GM06990 (cell line): ENCODE data around the gene CCDC47.

Source experiments
- DNase-seq: peaks from one replicate; pipeline ENCODE4 v3.0.0-alpha.2; 2011; ENCODE audit not compliant: insufficient read length; ENCODE audit errors: extremely low read depth
- H3K27me3 ChIP-seq: replicated peaks from 2 replicates; pipeline ENCODE4 v1.6.0; 2011; ENCODE audit warnings: low read length; ENCODE audit not compliant: control insufficient read depth, insufficient read depth
- H3K36me3 ChIP-seq: 2 replicates; pipeline ENCODE4 v1.5.1; 2011; ENCODE audit warnings: low read length; ENCODE audit not compliant: control insufficient read depth, insufficient read depth
- H3K4me3 ChIP-seq: replicated peaks from 2 replicates; pipeline ENCODE4 v1.5.1; 2011; ENCODE audit warnings: low read depth, mild to moderate bottlenecking, control low read depth, low read length
- TF ChIP-seq, protein P1 (sequence below): IDR thresholded peaks from 2 replicates; pipeline ENCODE4 v1.5.1; 2011; ENCODE audit warnings: low read length, control low read depth, mild to moderate bottlenecking, inconsistent platforms; ENCODE audit not compliant: insufficient read depth, poor library complexity, severe bottlenecking

CCDC47 gene

DNA sequence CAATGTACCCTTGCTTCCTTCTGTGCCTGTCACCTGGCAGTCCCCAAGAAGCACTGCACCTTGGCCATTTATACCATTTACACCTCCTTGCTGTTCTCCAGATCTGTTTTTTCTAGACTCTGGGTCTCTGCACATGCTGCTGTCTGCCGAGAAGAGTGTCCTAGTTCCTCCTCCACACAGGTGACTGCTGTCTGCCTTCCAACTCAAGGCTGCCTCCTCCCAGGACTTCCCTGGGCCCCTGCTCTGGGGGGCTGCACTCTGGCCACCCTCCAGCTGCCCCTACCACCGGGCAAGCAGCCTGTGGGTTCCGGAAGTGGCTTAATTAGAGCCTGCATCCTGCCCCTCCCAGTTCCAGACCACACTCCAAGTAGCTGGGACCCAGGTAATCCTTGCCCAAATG is 67.7 kb downstream of the CCDC47 start:
- no peak for DNase-seq
- H3K36me3 ChIP-seq, result peaks cover 31% of the 10 kb centered on the region
- TF ChIP-seq, protein P1, sequence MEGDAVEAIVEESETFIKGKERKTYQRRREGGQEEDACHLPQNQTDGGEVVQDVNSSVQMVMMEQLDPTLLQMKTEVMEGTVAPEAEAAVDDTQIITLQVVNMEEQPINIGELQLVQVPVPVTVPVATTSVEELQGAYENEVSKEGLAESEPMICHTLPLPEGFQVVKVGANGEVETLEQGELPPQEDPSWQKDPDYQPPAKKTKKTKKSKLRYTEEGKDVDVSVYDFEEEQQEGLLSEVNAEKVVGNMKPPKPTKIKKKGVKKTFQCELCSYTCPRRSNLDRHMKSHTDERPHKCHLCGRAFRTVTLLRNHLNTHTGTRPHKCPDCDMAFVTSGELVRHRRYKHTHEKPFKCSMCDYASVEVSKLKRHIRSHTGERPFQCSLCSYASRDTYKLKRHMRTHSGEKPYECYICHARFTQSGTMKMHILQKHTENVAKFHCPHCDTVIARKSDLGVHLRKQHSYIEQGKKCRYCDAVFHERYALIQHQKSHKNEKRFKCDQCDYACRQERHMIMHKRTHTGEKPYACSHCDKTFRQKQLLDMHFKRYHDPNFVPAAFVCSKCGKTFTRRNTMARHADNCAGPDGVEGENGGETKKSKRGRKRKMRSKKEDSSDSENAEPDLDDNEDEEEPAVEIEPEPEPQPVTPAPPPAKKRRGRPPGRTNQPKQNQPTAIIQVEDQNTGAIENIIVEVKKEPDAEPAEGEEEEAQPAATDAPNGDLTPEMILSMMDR, result no peak
- H3K27me3 ChIP-seq, result no peaks in the 10 kb centered on the region
- no peak overlapping the region for H3K4me3 ChIP-seq

DNA sequence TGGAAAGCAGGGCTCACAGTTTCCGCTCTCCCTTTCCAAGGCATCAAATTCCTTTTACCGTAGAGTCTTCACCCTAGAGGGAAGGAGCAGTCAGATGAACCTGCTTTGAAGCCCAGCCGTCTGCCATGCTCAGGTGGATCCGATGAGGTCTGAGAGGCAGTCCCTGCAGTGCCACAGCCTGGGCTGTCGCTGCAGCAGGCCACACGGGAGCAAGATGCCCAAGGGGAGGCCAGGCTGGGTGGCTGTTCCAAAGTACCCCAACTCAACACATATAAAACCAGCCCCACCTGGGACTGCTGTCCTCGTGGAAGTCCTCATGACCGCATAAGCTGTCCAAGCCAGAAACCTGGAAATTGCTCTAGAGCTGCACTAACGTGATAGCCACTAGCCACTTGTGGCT is 68.6 kb downstream of the CCDC47 start:
- no peak for DNase-seq
- Histone ChIP-seq H3K36me3 (peaks cover 26% of the 10 kb centered on the region), H3K4me3 (no peak overlapping the region), H3K27me3 (no peaks in the 10 kb centered on the region)
- TF ChIP-seq, protein P1, result no peak

DNA sequence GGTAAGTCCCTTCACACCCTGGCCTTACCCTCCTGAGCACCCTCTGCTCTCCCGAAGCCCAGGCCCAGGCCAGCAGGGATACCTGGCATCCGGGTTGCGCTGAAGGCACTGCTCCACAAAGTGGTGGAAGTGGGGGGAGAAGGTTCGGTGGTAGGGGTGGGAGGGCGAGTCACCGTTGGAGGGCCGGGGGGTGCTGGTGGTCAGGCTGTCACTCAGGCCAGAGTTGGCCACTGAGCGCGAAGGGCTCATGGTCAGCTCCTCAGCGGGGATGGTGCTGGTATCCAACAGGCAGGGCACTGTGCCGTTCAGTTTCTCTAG is 69.2 kb downstream of the CCDC47 start:
- H3K27me3 ChIP-seq, result no peaks in the 10 kb centered on the region
- H3K36me3 ChIP-seq, result peaks cover 23% of the 10 kb centered on the region
- no peak for DNase-seq
- H3K4me3 ChIP-seq, result no peak overlapping the region
- TF ChIP-seq, protein P1, result no peak

DNA sequence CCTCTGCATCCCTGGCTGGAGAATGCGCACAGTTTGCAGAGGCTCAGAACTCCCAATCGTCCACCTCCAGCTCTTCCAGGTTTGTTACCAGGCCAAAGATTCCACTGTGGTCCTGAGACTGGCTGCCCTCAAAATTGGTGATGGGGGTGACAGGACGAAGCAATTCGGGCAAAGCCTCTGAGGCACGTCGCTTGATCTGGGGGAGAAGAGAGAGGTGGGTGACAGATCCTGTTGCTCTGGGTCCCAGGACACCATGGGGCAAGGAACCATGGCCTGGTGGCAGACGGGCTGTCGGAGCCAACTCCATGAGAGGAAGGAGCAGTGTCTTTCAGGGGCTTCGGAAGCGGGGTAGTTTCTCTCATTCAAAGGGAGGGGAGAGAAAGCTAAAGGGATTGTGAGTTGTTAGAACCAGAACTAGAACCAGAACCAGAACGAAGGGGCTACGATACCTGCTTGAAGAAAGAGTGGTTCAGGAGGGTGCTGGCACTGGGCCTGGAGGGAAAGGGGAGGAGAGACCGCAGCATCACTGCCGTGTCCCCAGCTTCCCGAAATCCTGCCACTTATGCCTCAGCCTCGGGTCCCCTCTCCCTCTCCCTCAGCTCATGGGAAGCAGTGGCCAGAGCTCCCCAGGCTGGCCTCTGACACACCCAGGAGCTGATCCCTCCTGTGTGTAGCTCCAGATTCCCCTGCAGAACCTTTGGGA is 69.7 kb downstream of the CCDC47 start:
- Histone ChIP-seq H3K36me3 (peaks cover 21% of the 10 kb centered on the region), H3K27me3 (no peaks in the 10 kb centered on the region), H3K4me3 (no peak overlapping the region)
- TF ChIP-seq, protein P1, result no peak
- no peak for DNase-seq

DNA sequence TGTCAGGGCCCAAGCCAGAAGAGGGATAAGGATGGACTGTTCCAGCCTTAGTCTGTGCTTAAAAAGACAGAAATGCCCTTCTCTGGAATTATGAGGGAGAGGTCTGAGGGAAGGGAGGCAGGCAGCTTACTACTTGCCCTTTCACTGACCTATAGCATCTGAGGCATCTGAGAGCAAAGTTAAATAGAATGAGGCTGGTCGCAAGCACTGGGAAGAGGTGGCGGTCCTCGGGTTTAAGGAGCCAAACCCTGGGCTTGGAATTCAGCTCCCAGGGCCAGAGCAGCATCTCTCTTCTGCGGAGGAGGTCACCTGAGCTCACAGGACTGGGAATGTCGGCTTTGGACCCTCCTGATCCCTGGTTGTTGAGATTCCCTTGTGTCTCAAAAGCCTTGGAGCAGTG is 70.4 kb downstream of the CCDC47 start:
- Histone ChIP-seq H3K36me3 (peaks cover 25% of the 10 kb centered on the region), H3K27me3 (no peaks in the 10 kb centered on the region), H3K4me3 (peak overlapping the region; percentile 69; the same call in 1 of the 2 replicates)
- TF ChIP-seq, protein P1, result no peak
- DNase-seq, result no peak

DNA sequence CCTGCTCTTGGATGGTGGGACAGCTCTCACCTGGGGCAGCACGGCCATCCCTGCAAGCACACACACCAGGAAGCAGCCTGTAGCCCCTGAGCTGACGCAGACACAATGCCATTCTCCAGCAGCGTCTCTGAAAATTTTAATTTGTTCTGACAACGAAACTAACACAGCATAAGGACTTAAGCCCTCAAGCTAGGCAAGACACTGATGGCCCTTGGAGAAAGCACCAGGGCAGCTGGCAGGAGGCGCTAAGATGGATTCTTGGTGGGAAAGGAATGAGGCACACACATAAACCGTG is 70.7 kb downstream of the CCDC47 start:
- H3K4me3 ChIP-seq, result peak overlapping the region; percentile 69
- DNase-seq, result no peak
- TF ChIP-seq, protein P1, result no peak
- peaks cover 25% of the 10 kb centered on the region for H3K36me3 ChIP-seq
- no peaks in the 10 kb centered on the region for H3K27me3 ChIP-seq
